Mesenchymal stem cell (in vitro differentiated cells and primary cell): ENCODE measurements around the gene PIAS4.
A peak's percentile ranks its signal among the peaks of the same experiment; 100 is the strongest.

Experiments used
- DNase-seq: peaks from one replicate; pipeline ENCODE4 v3.0.0-alpha.2; 2013
- H2AFZ ChIP-seq: one replicate; pipeline ENCODE4 v1.6.1; 2013; ENCODE audit warnings: low read depth, mild to moderate bottlenecking, control low read depth, inconsistent platforms, low read length, moderate library complexity
- H2AK5ac ChIP-seq: 2 replicates; pipeline ENCODE4 v1.6.1; 2013; ENCODE audit warnings: low read length, moderate library complexity, mild to moderate bottlenecking, inconsistent platforms; ENCODE audit not compliant: severe bottlenecking
- H2BK120ac ChIP-seq: one replicate; pipeline ENCODE4 v1.6.1; 2013; ENCODE audit warnings: low read depth, mild to moderate bottlenecking, inconsistent platforms, low read length, moderate library complexity
- H2BK12ac ChIP-seq, 2 experiments: one replicate each; pipeline ENCODE4 v1.6.1; 2013; ENCODE audit warnings: inconsistent platforms in 2 of 2, low read length in 2 of 2, mild to moderate bottlenecking in 2 of 2, moderate library complexity in 2 of 2, control low read depth in 1 of 2
- H2BK15ac ChIP-seq: one replicate; pipeline ENCODE4 v1.6.1; 2013; ENCODE audit warnings: mild to moderate bottlenecking, low read depth, inconsistent platforms; ENCODE audit not compliant: poor library complexity, severe bottlenecking
- H2BK5ac ChIP-seq: 2 replicates; pipeline ENCODE4 v1.6.1; 2013; ENCODE audit warnings: low read depth, mild to moderate bottlenecking, low read length, control low read depth, inconsistent platforms; ENCODE audit not compliant: poor library complexity, severe bottlenecking
- H3K14ac ChIP-seq, 2 experiments: one replicate each; pipeline ENCODE4 v1.6.1; 2013; ENCODE audit warnings: inconsistent platforms in 2 of 2, low read length in 2 of 2, control low read depth in 1 of 2, mild to moderate bottlenecking in 1 of 2, moderate library complexity in 1 of 2
- H3K18ac ChIP-seq, 2 experiments: one replicate each; pipeline ENCODE4 v1.6.1; 2013; ENCODE audit warnings: inconsistent platforms in 2 of 2, low read length in 2 of 2, control low read depth in 1 of 2, low read depth in 1 of 2, mild to moderate bottlenecking in 1 of 2
- H3K23ac ChIP-seq, 2 experiments: one replicate each; pipeline ENCODE4 v1.6.1; 2013; ENCODE audit warnings: inconsistent platforms in 2 of 2, low read length in 2 of 2, mild to moderate bottlenecking in 2 of 2, moderate library complexity in 2 of 2, control low read depth in 1 of 2
- H3K27ac ChIP-seq: 2 replicates; pipeline ENCODE4 v1.5.1; 2013; ENCODE audit warnings: mild to moderate bottlenecking, moderate library complexity, low read length, control low read depth, inconsistent platforms; ENCODE audit not compliant: poor library complexity, severe bottlenecking
- H3K27me3 ChIP-seq, 2 experiments: 2 replicates each; pipeline versions ENCODE4 v1.6.1 to v1.7.0; 2013; ENCODE audit warnings: low read length in 2 of 2, mild to moderate bottlenecking in 2 of 2, moderate library complexity in 2 of 2, control low read depth in 1 of 2, inconsistent platforms in 1 of 2; ENCODE audit not compliant: control insufficient read depth in 1 of 2, insufficient read depth in 1 of 2
- H3K36me3 ChIP-seq, 2 experiments: 2 replicates each; pipeline versions ENCODE4 v1.6.1 to v1.7.0; 2013; ENCODE audit warnings: low read length in 2 of 2, control low read depth in 1 of 2, inconsistent platforms in 1 of 2, low read depth in 1 of 2, mild to moderate bottlenecking in 1 of 2; ENCODE audit not compliant: insufficient read depth in 2 of 2, control insufficient read depth in 1 of 2
- H3K4ac ChIP-seq, 2 experiments: one replicate each; pipeline ENCODE4 v1.6.1; 2013; ENCODE audit warnings: inconsistent platforms in 2 of 2, low read length in 2 of 2, mild to moderate bottlenecking in 2 of 2, moderate library complexity in 2 of 2, control low read depth in 1 of 2, low read depth in 1 of 2
- H3K4me1 ChIP-seq: 2 replicates; pipeline ENCODE4 v1.6.1; 2013; ENCODE audit warnings: low read depth, low read length, control low read depth; ENCODE audit not compliant: control insufficient read depth, insufficient read depth
- H3K4me2 ChIP-seq: 2 replicates; pipeline ENCODE4 v1.6.1; 2013; ENCODE audit warnings: low read length, mild to moderate bottlenecking, inconsistent platforms; ENCODE audit not compliant: poor library complexity, severe bottlenecking
- H3K4me3 ChIP-seq, 2 experiments: 2 replicates each; pipeline versions ENCODE4 v1.5.1 to v1.7.0; 2013; ENCODE audit warnings: low read length in 2 of 2, mild to moderate bottlenecking in 2 of 2, control low read depth in 1 of 2, low read depth in 1 of 2; ENCODE audit not compliant: insufficient read depth in 1 of 2
- H3K79me1 ChIP-seq: replicated peaks from 2 replicates; pipeline ENCODE4 v1.6.1; 2013; ENCODE audit warnings: mild to moderate bottlenecking, control low read depth, low read length, inconsistent platforms; ENCODE audit not compliant: poor library complexity, severe bottlenecking
- H3K9ac ChIP-seq: 2 replicates; pipeline ENCODE4 v1.7.0; 2013; ENCODE audit warnings: mild to moderate bottlenecking, low read length, moderate library complexity
- H3K9me3 ChIP-seq: 2 replicates; pipeline ENCODE4 v1.7.0; 2013; ENCODE audit warnings: mild to moderate bottlenecking, low read length; ENCODE audit not compliant: control insufficient read depth
- H4K8ac ChIP-seq: one replicate; pipeline ENCODE4 v1.6.1; 2013; ENCODE audit warnings: inconsistent platforms, mild to moderate bottlenecking, low read length, moderate library complexity
- H4K91ac ChIP-seq: one replicate; pipeline ENCODE4 v1.6.1; 2013; ENCODE audit warnings: mild to moderate bottlenecking, low read length, inconsistent platforms
- WGBS: methylation state at CpG from one replicate; pipeline ENCODE4 v1.1.7; 2013; ENCODE audit warnings: mixed read lengths; 5-methylcytosine and 5-hydroxymethylcytosine counted together

The PIAS4 gene

GRCh38 chr19:4034048-4035017, 26.8 kb downstream of the PIAS4 start:
- Histone ChIP-seq H2BK5ac (no peak overlapping the region), H3K4me2 (no peak overlapping the region), H3K18ac (no peak overlapping the region), H2BK12ac (no peak overlapping the region), H4K91ac (no peak overlapping the region), H3K14ac (no peak overlapping the region), H3K27me3 (no peaks in the 10 kb centered on the region), H3K4me3 (no peak overlapping the region), H3K9me3 (no peaks in the 10 kb centered on the region), H3K23ac (no peak overlapping the region), H4K8ac (no peak overlapping the region), H3K27ac (no peak overlapping the region), H3K36me3 (peaks cover 49 to 91% of the 10 kb centered on the region in 2 experiments), H3K4me1 (peaks cover 7% of the 10 kb centered on the region), H3K79me1 (peaks cover 38% of the 10 kb centered on the region), H2BK15ac (no peak overlapping the region), H2AFZ (no peak overlapping the region), H3K9ac (no peak overlapping the region), H2BK120ac (no peak overlapping the region), H2AK5ac (no peak overlapping the region), H3K4ac (no peak overlapping the region)
- WGBS = 93% methylated on average over 34 of the region's 34 CpGs
- DNase-seq = no peak

GRCh38 chr19:4035018-4035566, 27.6 kb downstream of the PIAS4 start:
- H4K91ac ChIP-seq = no peak overlapping the region
- H2BK12ac ChIP-seq = no peak overlapping the region
- no peak overlapping the region for H2BK5ac ChIP-seq
- H3K79me1 ChIP-seq = peaks cover 38% of the 10 kb centered on the region
- WGBS = 96% methylated on average over 17 of the region's 19 CpGs
- H2BK15ac ChIP-seq = no peak overlapping the region
- no peaks in the 10 kb centered on the region for H3K9me3 ChIP-seq
- H3K27ac ChIP-seq = no peak overlapping the region
- H3K27me3 ChIP-seq = no peaks in the 10 kb centered on the region
- H2AFZ ChIP-seq = no peak overlapping the region
- H2AK5ac ChIP-seq = no peak overlapping the region
- no peak overlapping the region for H3K23ac ChIP-seq
- no peak overlapping the region for H3K14ac ChIP-seq
- H2BK120ac ChIP-seq = no peak overlapping the region
- no peak overlapping the region for H3K4me3 ChIP-seq
- H4K8ac ChIP-seq = no peak overlapping the region
- no peak overlapping the region for H3K9ac ChIP-seq
- H3K4ac ChIP-seq = no peak overlapping the region
- peaks cover 51 to 88% of the 10 kb centered on the region in 2 experiments for H3K36me3 ChIP-seq
- no peak overlapping the region for H3K4me2 ChIP-seq
- H3K18ac ChIP-seq = no peak overlapping the region
- H3K4me1 ChIP-seq = peaks cover 8% of the 10 kb centered on the region
- DNase-seq = no peak

GRCh38 chr19:4035582-4035981, 28.0 kb downstream of the PIAS4 start:
- Histone ChIP-seq H2AK5ac (no peak overlapping the region), H2BK5ac (no peak overlapping the region), H3K4ac (no peak overlapping the region), H3K36me3 (peaks cover 54 to 90% of the 10 kb centered on the region in 2 experiments), H3K79me1 (peaks cover 40% of the 10 kb centered on the region), H3K27ac (no peak overlapping the region), H2BK120ac (no peak overlapping the region), H4K8ac (peak overlapping the region; percentile 16), H3K14ac (no peak overlapping the region), H2AFZ (no peak overlapping the region), H3K4me1 (peaks cover 11% of the 10 kb centered on the region), H2BK12ac (peak overlapping the region in 1 of 2 experiments; percentile 2), H4K91ac (no peak overlapping the region), H3K23ac (no peak overlapping the region), H3K27me3 (no peaks in the 10 kb centered on the region), H3K9ac (no peak overlapping the region), H3K9me3 (no peaks in the 10 kb centered on the region), H3K18ac (no peak overlapping the region), H3K4me2 (no peak overlapping the region), H3K4me3 (no peak overlapping the region), H2BK15ac (no peak overlapping the region)
- peak; percentile 36 for DNase-seq
- 76% methylated on average over 9 of the region's 10 CpGs for WGBS

GRCh38 chr19:4036576-4037300, 29.2 kb downstream of the PIAS4 start:
- Histone ChIP-seq H3K9me3 (no peaks in the 10 kb centered on the region), H2BK15ac (no peak overlapping the region), H3K14ac (no peak overlapping the region)

More at GRCh38 chr19:4036576-4037300, 29.2 kb downstream of the PIAS4 start:
- Histone ChIP-seq H3K27me3 (no peaks in the 10 kb centered on the region), H3K23ac (no peak overlapping the region), H3K18ac (no peak overlapping the region), H3K79me1 (peaks cover 31% of the 10 kb centered on the region), H2AFZ (no peak overlapping the region), H2AK5ac (no peak overlapping the region), H3K4me3 (no peak overlapping the region), H3K4ac (no peak overlapping the region), H3K4me1 (peaks cover 11% of the 10 kb centered on the region), H2BK12ac (no peak overlapping the region), H2BK120ac (no peak overlapping the region), H3K27ac (no peak overlapping the region), H3K9ac (no peak overlapping the region), H2BK5ac (no peak overlapping the region), H3K4me2 (no peak overlapping the region), H4K8ac (no peak overlapping the region), H3K36me3 (peaks cover 59 to 86% of the 10 kb centered on the region in 2 experiments), H4K91ac (no peak overlapping the region)
- DNase-seq = no peak
- WGBS = 98% methylated on average over 24 of the region's 25 CpGs
